ENCODE data around the gene SLC2A5. TPM values are rescaled to one million over a fixed set of nuclear protein-coding genes. Genes with fewer than 3 reads are reported as not detected.

Gene SLC2A5, protein sequence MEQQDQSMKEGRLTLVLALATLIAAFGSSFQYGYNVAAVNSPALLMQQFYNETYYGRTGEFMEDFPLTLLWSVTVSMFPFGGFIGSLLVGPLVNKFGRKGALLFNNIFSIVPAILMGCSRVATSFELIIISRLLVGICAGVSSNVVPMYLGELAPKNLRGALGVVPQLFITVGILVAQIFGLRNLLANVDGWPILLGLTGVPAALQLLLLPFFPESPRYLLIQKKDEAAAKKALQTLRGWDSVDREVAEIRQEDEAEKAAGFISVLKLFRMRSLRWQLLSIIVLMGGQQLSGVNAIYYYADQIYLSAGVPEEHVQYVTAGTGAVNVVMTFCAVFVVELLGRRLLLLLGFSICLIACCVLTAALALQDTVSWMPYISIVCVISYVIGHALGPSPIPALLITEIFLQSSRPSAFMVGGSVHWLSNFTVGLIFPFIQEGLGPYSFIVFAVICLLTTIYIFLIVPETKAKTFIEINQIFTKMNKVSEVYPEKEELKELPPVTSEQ
- 8.1 TPM for total RNA-seq

DNA sequence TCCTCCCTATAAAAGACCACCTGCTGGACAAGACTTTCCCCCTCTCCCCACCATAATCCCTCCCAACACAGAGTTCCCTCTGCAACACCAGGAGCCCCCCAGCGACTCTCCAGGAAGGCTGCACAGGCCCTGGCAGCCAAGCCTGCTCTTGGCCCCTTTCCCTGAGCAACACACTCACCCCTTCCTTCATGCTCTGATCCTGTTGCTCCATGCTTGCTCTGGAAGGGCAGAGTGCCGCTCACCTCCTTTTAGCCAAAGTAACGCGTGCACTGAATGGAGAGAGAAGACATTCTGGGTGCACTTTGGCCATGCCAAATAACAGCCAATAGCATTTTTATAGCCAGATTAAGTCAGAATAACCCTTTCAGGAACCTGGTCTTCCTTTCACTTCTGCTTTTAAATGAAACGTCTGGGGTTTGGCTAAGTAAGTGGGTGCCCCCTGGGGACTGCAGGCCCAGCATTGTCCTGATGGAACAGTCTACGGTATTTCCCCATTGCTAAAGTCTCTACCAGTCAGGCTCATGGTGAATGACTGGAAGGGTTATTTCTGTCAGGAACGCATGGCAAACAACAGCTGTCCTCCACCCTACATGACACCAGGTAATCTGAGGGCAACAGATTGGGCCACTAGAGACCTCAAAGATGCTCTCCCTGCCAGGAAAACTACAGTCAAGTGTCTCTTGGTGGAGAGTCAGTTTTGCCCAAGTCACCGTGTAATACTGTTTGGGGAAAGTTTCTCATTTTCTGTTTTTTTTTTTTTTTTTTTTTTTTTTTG is at the start of gene SLC2A5:
Gene SLC2A5 (minus strand): TSS at position 310 of the 775 bp plus-strand sequence. CDS start 99 bp downstream, at position 211.
- Histone ChIP-seq H3K36me3 (no peaks in the 10 kb centered on the region), H3K27ac (peak within 1 kb of the TSS; percentile 84), H3K4me1 (peaks cover 47% of the 10 kb centered on the region), H3K9me3 (no peaks in the 10 kb centered on the region), H3K27me3 (no peaks in the 10 kb centered on the region), H3K4me3 (peak within 1 kb of the TSS; percentile 23 to 33)
- intact Hi-C loops (cut with DNase I) = no loop called here
- TF ChIP-seq POLR2AphosphoS5 (IDR thresholded peaks at IDR 0.05; ENCODE audit: insufficient read depth in 1 of 2, low read depth in 1 of 2) (peak in 1 of 2 donors; percentile 48), POLR2A (IDR thresholded peaks at IDR 0.05) (no peak)
- no peak for DNase-seq (ENCODE audit: extremely low spot score in 2 of 2)

GRCh38 chr1:9118186-9118585 is 48.8 kb upstream of the SLC2A5 start:
- no peak for DNase-seq (ENCODE audit: extremely low spot score in 2 of 2)
- TF ChIP-seq CTCF (IDR thresholded peaks at IDR 0.05) (no peak), POLR2AphosphoS5 (IDR thresholded peaks at IDR 0.05; ENCODE audit: insufficient read depth in 1 of 2, low read depth in 1 of 2) (no peak), POLR2A (IDR thresholded peaks at IDR 0.05) (no peak)
- Histone ChIP-seq H3K27ac (peak overlapping the region; percentile 2), H3K4me1 (peaks cover 23% of the 10 kb centered on the region), H3K27me3 (no peaks in the 10 kb centered on the region), H3K9me3 (no peaks in the 10 kb centered on the region), H3K4me3 (no peak overlapping the region), H3K36me3 (no peaks in the 10 kb centered on the region)
- intact Hi-C loops (cut with DNase I) = loop anchor here (10.0 kb wide), 1 partner anchor 367 kb away; no protein-coding TSS in a partner anchor

GRCh38 chr1:9115351-9116205 is 46.1 kb upstream of the SLC2A5 start:
- intact Hi-C loops (cut with DNase I) = loop anchor here (10.0 kb wide), 1 partner anchor 369 kb away; no protein-coding TSS in a partner anchor
- Histone ChIP-seq H3K4me3 (no peak overlapping the region), H3K27ac (peak overlapping the region; percentile 33), H3K4me1 (peaks cover 18% of the 10 kb centered on the region), H3K36me3 (no peaks in the 10 kb centered on the region), H3K27me3 (no peaks in the 10 kb centered on the region), H3K9me3 (no peaks in the 10 kb centered on the region)
- DNase-seq (ENCODE audit: extremely low spot score in 2 of 2) = no peak
- TF ChIP-seq CTCF (IDR thresholded peaks at IDR 0.05) (no peak), POLR2AphosphoS5 (IDR thresholded peaks at IDR 0.05; ENCODE audit: insufficient read depth in 1 of 2, low read depth in 1 of 2) (no peak), POLR2A (IDR thresholded peaks at IDR 0.05) (no peak)

DNA sequence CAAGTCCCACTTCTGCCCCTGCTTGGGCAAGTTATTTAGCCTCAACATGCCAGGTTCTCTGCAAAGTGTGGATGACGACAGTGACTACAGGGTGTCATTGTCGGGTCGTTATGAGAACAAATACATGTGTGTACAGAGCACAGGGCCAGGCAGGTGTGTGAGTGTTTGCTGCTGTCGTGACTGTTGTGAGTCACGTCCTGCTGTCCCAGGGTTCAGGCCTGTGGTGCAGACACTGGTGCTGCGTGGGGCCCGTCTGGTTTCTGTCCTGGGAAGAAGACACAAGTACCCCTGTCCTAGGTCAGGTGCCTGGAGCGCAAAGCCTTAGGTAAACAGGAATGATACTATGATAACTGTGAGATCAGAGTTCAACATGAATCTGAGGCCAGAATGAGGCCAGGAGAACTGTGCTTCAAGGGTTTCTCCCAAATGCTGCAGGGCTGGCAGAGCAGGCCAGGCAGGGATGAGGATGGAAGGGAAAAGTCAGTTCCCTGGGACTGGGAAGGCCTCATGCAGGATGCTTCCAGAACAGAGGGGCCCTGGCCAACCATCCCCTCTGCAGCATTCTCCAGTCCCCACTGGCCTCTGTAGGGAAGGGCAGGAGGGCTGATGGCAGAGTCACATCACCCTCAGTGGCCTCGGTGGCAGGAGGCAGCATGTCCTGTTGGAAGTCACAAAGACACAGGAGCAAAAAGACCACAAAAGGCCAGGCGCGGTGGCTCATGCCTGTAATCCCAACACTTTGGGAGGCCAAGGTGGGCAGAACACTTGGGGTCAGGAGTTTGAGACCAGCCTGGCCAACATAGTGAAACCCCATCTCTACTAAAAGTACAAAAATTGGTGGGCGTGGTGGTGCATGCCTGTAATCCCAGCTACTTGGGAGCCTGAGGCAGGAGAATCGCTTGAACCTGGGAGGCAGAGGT is 43.8 kb upstream of the SLC2A5 start:
- Histone ChIP-seq H3K27ac (peak overlapping the region; percentile 27), H3K4me3 (no peak overlapping the region), H3K27me3 (no peaks in the 10 kb centered on the region), H3K36me3 (peaks cover 0 to under 1% of the 10 kb centered on the region in 2 donors), H3K9me3 (no peaks in the 10 kb centered on the region), H3K4me1 (peaks cover 16% of the 10 kb centered on the region)
- no peak for DNase-seq (ENCODE audit: extremely low spot score in 2 of 2)
- TF ChIP-seq POLR2A (IDR thresholded peaks at IDR 0.05) (no peak), POLR2AphosphoS5 (IDR thresholded peaks at IDR 0.05; ENCODE audit: insufficient read depth in 1 of 2, low read depth in 1 of 2) (peak in 1 of 2 donors; percentile 13)
- intact Hi-C loops (cut with DNase I) = loop anchor here (5.0 to 10.0 kb wide), 2 partner anchors 84 to 372 kb away; no protein-coding TSS in a partner anchor

DNA sequence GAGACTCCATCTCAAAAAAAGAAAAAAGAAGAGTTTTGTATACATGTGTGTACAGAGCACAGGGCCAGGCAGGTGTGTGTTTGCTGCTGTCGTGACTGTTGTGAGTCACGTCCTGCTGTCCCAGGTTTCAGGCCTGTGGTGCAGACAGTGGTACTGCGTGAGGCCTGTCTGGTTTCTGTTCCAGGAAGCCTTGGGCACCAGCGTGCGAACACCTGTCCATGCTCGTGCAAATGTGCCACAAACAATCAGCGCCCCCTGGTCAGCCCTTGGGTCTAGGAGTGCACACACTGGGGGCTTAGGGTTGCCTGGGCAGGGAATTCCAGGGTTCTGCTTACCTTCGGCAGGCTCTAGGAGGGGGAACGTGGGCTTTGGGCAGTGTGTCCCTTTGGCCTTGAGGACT is 42.5 kb upstream of the SLC2A5 start:
- no peak for DNase-seq (ENCODE audit: extremely low spot score in 2 of 2)
- TF ChIP-seq CTCF (IDR thresholded peaks at IDR 0.05) (no peak), POLR2A (IDR thresholded peaks at IDR 0.05) (no peak), POLR2AphosphoS5 (IDR thresholded peaks at IDR 0.05; ENCODE audit: insufficient read depth in 1 of 2, low read depth in 1 of 2) (no peak)
- peaks cover 0 to 7% of the 10 kb centered on the region in 2 donors for H3K36me3 ChIP-seq
- peaks cover 16% of the 10 kb centered on the region for H3K4me1 ChIP-seq
- no peak overlapping the region for H3K27ac ChIP-seq
- H3K9me3 ChIP-seq = no peaks in the 10 kb centered on the region
- intact Hi-C loops (cut with DNase I) = loop anchor here (5.0 to 10.0 kb wide), 2 partner anchors 85 to 373 kb away; no protein-coding TSS in a partner anchor
- H3K4me3 ChIP-seq = no peak overlapping the region
- no peaks in the 10 kb centered on the region for H3K27me3 ChIP-seq
